ENCODE measurements around the gene TNFSF4.

TNFSF4 gene

DNA sequence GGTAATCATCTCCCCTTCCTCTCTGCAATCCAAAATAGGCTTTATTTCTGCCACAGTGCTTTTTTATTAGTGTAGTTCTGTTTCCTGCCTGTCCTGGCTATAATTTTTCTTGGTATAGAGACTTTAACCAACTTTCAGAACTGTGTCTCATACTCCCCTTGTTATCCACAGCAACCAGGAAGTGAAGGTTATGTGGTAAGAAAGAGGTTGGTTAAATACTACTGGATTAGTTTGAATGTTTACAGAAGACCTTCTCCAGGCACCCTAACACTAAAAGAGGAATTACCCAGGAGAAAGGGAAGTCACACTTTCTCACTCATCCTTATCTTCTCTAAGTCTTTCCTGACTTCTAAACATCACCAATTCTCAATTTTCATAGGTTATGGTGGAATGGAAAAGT, 17.8 kb upstream of the TNFSF4 start:
- Mint-ChIP-seq H3K4me3 (no peak overlapping the region), H3K27me3 (peaks cover 0 to 6% of the 10 kb centered on the region in 2 donors), H3K4me1 (peaks cover 32 to 36% of the 10 kb centered on the region in 2 donors), H3K27ac (peak overlapping the region; percentile 32), H3K36me3 (peaks cover 13 to 19% of the 10 kb centered on the region in 2 donors), H3K9me3 (peaks cover 6 to 9% of the 10 kb centered on the region in 2 donors)
- ATAC-seq (replicated peaks) (peak in 1 of 2 donors; percentile 11), DNase-seq (no peak)

GRCh38 chr1:173224280-173224892, 17.3 kb upstream of the TNFSF4 start:
- H3K36me3 Mint-ChIP-seq: peaks cover 10 to 13% of the 10 kb centered on the region in 2 donors

DNA sequence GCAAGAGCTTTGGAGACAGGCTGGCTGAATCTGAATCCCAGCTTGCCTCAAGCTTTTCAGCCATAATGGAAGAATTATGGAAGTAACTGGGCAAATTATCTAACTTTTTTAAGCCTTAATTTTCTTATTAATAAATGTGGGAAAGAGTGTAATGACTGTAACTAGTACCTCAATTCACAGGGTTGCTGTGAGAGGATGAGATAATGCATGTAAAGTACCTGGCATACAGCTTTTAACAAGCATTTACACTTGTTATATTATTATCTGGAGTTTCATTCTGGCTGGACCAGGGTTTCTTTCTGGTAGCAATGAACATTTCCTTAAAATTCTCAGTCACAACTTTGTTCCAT, 15.9 kb upstream of the TNFSF4 start:
- H3K36me3 Mint-ChIP-seq: peaks cover 0 to 3% of the 10 kb centered on the region in 2 donors
- H3K27ac Mint-ChIP-seq: peak overlapping the region; percentile 39
- H3K4me3 Mint-ChIP-seq: peak overlapping the region in 1 of 2 donors; percentile 41
- H3K4me1 Mint-ChIP-seq: peaks cover 36 to 38% of the 10 kb centered on the region in 2 donors
- peaks cover 0 to 3% of the 10 kb centered on the region in 2 donors for H3K27me3 Mint-ChIP-seq
- no peaks in the 10 kb centered on the region for H3K9me3 Mint-ChIP-seq
- DNase-seq (no peak), ATAC-seq (replicated peaks) (no peak)

More at GRCh38 chr1:173224280-173224892, 17.3 kb upstream of the TNFSF4 start:
- H3K27ac Mint-ChIP-seq: no peak overlapping the region
- no peak overlapping the region for H3K4me3 Mint-ChIP-seq
- no peak for DNase-seq
- H3K9me3 Mint-ChIP-seq: peaks cover 6% of the 10 kb centered on the region in 2 donors
- H3K27me3 Mint-ChIP-seq: peaks cover 0 to 6% of the 10 kb centered on the region in 2 donors
- ATAC-seq (replicated peaks): no peak
- H3K4me1 Mint-ChIP-seq: peaks cover 34 to 36% of the 10 kb centered on the region in 2 donors

- peaks cover 36 to 39% of the 10 kb centered on the region in 2 donors for H3K4me1 Mint-ChIP-seq
- DNase-seq (no peak), ATAC-seq (replicated peaks) (peak; percentile 81 to 85)
- H3K36me3 Mint-ChIP-seq: peaks cover 0 to 4% of the 10 kb centered on the region in 2 donors
- peak overlapping the region in 1 of 2 donors; percentile 41 for H3K4me3 Mint-ChIP-seq
- H3K9me3 Mint-ChIP-seq: no peaks in the 10 kb centered on the region
- peaks cover 0 to 3% of the 10 kb centered on the region in 2 donors for H3K27me3 Mint-ChIP-seq
- peak overlapping the region; percentile 39 for H3K27ac Mint-ChIP-seq
Measured at GRCh38 chr1:173222149-173223030, 15.3 kb upstream of the TNFSF4 start.

DNA sequence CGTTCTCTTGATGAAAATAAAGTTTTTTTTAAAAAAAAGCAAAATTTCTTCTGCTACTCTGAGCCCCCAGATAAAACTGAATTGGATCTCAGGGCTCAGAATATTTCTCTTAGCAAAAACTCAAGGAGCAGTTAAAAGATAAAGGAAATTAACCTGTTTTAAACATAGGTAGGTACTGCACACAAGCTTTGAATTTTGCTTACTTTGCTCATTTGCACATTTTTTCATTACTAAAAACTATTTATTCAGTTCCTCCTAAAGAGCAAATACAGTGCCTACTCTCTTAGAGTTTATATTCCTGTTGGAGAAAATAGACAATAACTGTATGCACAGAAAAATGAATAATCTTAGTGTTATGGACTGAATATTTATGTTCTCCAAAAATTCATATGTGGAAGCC, 13.0 kb upstream of the TNFSF4 start:
- Mint-ChIP-seq H3K4me3 (no peak overlapping the region), H3K27me3 (peaks cover 0 to 3% of the 10 kb centered on the region in 2 donors), H3K36me3 (peaks cover 0 to 4% of the 10 kb centered on the region in 2 donors), H3K4me1 (peaks cover 20 to 28% of the 10 kb centered on the region in 2 donors), H3K9me3 (no peaks in the 10 kb centered on the region), H3K27ac (no peak overlapping the region)
- ATAC-seq (replicated peaks): no peak
- no peak for DNase-seq

DNA sequence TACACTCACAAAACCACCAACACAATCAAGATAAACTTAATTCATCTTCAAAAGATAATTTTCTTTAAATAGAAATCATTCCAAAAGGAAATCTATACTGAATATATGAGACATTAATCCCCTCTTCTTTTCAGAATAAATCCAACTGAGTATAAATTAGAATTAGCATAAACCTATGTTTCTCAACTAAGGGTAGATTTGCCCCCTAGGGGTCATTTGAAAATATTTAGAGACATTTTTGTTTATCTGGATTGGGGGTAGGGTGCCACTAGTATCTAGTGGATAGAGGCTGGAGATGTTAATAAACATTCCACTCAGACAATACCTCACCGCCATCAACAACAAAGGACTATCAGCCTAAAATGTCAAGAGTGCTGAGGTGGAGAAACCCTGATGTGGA, 6.5 kb upstream of the TNFSF4 start:
- H3K4me1 Mint-ChIP-seq: peaks cover 5 to 11% of the 10 kb centered on the region in 2 donors
- no peak overlapping the region for H3K27ac Mint-ChIP-seq
- no peak for ATAC-seq (replicated peaks)
- peaks cover 0 to 4% of the 10 kb centered on the region in 2 donors for H3K36me3 Mint-ChIP-seq
- no peak for DNase-seq
- peaks cover 0 to 3% of the 10 kb centered on the region in 2 donors for H3K27me3 Mint-ChIP-seq
- H3K4me3 Mint-ChIP-seq: no peak overlapping the region
- no peaks in the 10 kb centered on the region for H3K9me3 Mint-ChIP-seq

GRCh38 chr1:173212952-173213491, 5.9 kb upstream of the TNFSF4 start:
- peak; percentile 25 to 78 for ATAC-seq (replicated peaks)

GRCh38 chr1:173210716-173211231, 3.6 kb upstream of the TNFSF4 start:
- no peak for ATAC-seq (replicated peaks)
- Mint-ChIP-seq H3K27me3 (no peaks in the 10 kb centered on the region), H3K4me1 (peaks cover 20 to 24% of the 10 kb centered on the region in 2 donors), H3K27ac (no peak overlapping the region), H3K9me3 (no peaks in the 10 kb centered on the region), H3K4me3 (no peak overlapping the region), H3K36me3 (no peaks in the 10 kb centered on the region)
- DNase-seq: no peak

More at GRCh38 chr1:173212952-173213491, 5.9 kb upstream of the TNFSF4 start:
- DNase-seq: no peak
- Mint-ChIP-seq H3K27ac (no peak overlapping the region), H3K9me3 (no peaks in the 10 kb centered on the region), H3K4me1 (peaks cover 5 to 7% of the 10 kb centered on the region in 2 donors), H3K27me3 (peaks cover 0 to under 1% of the 10 kb centered on the region in 2 donors), H3K36me3 (peaks cover 0 to under 1% of the 10 kb centered on the region in 2 donors), H3K4me3 (no peak overlapping the region)

DNA sequence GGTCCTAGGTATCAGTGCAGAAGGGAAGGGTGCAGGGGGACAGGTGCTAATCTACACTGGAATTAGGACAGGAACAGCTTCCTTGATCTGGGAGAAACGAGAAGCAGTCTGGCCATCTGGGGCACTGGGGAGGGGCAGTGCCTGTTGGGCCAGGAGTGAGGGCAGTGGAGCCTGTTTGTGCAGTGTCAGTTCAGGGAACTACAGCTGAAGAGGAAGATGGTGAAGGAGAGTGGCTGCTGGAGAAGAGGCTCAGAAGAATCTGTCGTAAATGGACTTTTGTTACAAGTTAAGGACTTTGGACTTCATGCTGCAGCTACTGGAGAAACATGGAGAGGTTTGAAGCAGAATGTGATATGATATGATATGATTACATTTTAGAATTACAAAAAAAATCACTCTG, 3.2 kb upstream of the TNFSF4 start:
- Mint-ChIP-seq H3K27me3 (no peaks in the 10 kb centered on the region), H3K9me3 (no peaks in the 10 kb centered on the region), H3K27ac (no peak overlapping the region), H3K36me3 (peaks cover 4% of the 10 kb centered on the region in 2 donors), H3K4me1 (peaks cover 25 to 29% of the 10 kb centered on the region in 2 donors), H3K4me3 (no peak overlapping the region)
- DNase-seq (no peak), ATAC-seq (replicated peaks) (no peak)

DNA sequence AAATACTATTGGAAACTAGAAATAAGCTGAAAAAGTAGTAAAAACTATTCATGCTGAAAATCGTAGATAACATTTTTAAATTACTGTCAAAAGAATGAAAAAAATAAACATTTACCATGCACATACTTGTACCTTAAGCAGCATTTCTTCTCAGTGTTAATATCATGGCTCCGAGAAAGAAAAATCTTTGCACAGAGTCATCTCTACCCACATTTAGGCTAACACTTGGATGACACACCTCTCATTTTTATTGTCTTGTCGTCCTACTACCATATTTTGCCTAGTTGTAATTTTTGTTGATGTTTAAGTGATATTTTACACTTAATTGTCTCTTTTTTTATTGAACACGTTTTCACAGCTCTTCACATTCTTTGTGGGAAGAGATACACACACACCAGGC, 1.7 kb upstream of the TNFSF4 start:
- H3K36me3 Mint-ChIP-seq: peaks cover 6 to 10% of the 10 kb centered on the region in 2 donors
- ATAC-seq (replicated peaks): no peak
- peaks cover 30 to 37% of the 10 kb centered on the region in 2 donors for H3K4me1 Mint-ChIP-seq
- H3K27ac Mint-ChIP-seq: no peak overlapping the region
- H3K27me3 Mint-ChIP-seq: no peaks in the 10 kb centered on the region
- H3K9me3 Mint-ChIP-seq: no peaks in the 10 kb centered on the region
- no peak overlapping the region for H3K4me3 Mint-ChIP-seq
- DNase-seq: no peak

- Mint-ChIP-seq H3K36me3 (peaks cover 6 to 10% of the 10 kb centered on the region in 2 donors), H3K4me3 (no peak overlapping the region), H3K27me3 (no peaks in the 10 kb centered on the region), H3K4me1 (peaks cover 30 to 38% of the 10 kb centered on the region in 2 donors), H3K9me3 (no peaks in the 10 kb centered on the region), H3K27ac (no peak overlapping the region)
- ATAC-seq (replicated peaks) (no peak), DNase-seq (no peak)
Measured at GRCh38 chr1:173208146-173208545, 1.0 kb upstream of the TNFSF4 start.

DNA sequence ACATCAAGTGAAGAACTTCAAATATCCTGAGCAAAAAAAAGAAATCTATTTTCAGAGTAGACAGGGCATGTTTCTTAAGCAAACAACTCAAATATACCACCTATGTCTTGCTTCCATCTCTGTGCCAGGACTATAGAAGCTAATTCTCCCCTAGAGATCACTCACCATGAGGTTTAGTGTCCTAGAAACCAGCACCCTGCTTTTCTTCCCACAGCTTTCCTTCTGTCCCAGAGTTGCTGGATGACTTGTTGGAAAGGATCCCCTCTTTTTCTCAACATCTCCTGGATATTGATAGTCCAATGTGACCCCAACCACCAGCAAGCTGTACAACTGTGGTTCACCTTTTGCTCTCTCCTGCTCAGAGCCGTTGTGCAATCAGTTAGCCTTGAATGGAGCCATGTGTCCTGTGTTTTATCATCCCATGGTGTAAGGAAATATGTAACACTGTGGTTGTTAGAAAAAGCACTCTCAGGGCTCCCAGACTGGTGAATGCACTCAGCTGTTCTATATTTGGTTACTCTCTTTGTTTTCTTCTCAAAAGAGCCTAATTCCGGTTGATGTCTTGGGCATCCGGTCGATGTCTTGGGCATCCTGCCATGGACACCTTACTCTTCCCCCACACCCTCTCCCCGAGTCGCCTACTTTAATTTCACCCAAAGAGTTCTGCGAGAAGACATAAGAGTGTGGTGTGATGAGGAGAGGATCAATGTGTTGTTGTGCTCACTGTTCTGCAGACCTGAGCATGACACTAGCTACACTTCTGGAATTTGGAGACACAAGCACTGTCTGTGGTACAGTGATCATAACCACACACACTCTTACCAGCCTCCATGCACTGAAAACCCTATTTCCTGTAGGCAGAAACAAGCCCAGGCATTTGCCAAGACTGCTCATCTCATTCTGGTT, 1.7 kb downstream of the TNFSF4 start:
- ATAC-seq (replicated peaks) (peak; percentile 40 to 42), DNase-seq (no peak)
- Mint-ChIP-seq H3K27ac (peak overlapping the region; percentile 91), H3K4me1 (peaks cover 40 to 55% of the 10 kb centered on the region in 2 donors), H3K27me3 (no peaks in the 10 kb centered on the region), H3K36me3 (peaks cover 8 to 12% of the 10 kb centered on the region in 2 donors), H3K4me3 (peak overlapping the region; percentile 77 to 86), H3K9me3 (no peaks in the 10 kb centered on the region)

GRCh38 chr1:173204693-173205092, 2.4 kb downstream of the TNFSF4 start:
- H3K36me3 Mint-ChIP-seq: peaks cover 8 to 16% of the 10 kb centered on the region in 2 donors
- H3K27me3 Mint-ChIP-seq: no peaks in the 10 kb centered on the region
- H3K27ac Mint-ChIP-seq: peak overlapping the region; percentile 65
- H3K4me3 Mint-ChIP-seq: peak overlapping the region; percentile 68 to 80
- no peaks in the 10 kb centered on the region for H3K9me3 Mint-ChIP-seq
- DNase-seq (no peak), ATAC-seq (replicated peaks) (no peak)
- H3K4me1 Mint-ChIP-seq: peaks cover 39 to 60% of the 10 kb centered on the region in 2 donors

Measured in stimulated activated naive B cell treated with anti-CD40 and anti-IgM and Interleukin-4, amounts not matched to agents 10 μg/mL and 1 μg/mL and 100 μg/mL, for 72 hours (primary cell).